Thyroid gland (tissue), 4 donors: ENCODE measurements around the gene KLLN. TPM values are rescaled to one million over a fixed set of nuclear protein-coding genes. Genes with fewer than 3 reads are reported as not detected.

ENCODE experiments used
- DNase-seq, 2 donors: peaks; one replicate each; pipeline ENCODE4 v3.0.0-alpha.2; 2019
- H3K27ac ChIP-seq, 3 donors: fragments of 200-600 bp; sonication (generic); 1 replicate in 2 of 3; 2 replicates in 1 of 3; pipeline ENCODE4 v1.5.1; 2016 to 2019; ENCODE audit warnings: mild to moderate bottlenecking in 1 of 3, moderate library complexity in 1 of 3
- H3K27me3 ChIP-seq: fragments of 200-600 bp; sonication (generic); one replicate; pipeline ENCODE4 v1.5.1; 2019
- H3K36me3 ChIP-seq, 2 donors: fragments of 200-600 bp; sonication (generic); one replicate each; pipeline ENCODE4 v1.5.1; 2016 to 2019
- H3K4me1 ChIP-seq, 2 donors: fragments of 200-600 bp; sonication (generic); one replicate each; pipeline ENCODE4 v1.5.1; 2017 to 2019
- H3K4me3 ChIP-seq, 3 donors: fragments of 200-600 bp; sonication (generic); replicated peaks in 1 of 3; 1 replicate in 2 of 3; 2 replicates in 1 of 3; pipeline ENCODE4 v1.5.1; 2016; ENCODE audit warnings: mild to moderate bottlenecking in 1 of 3
- H3K9me3 ChIP-seq: fragments of 200-600 bp; sonication (generic); one replicate; pipeline ENCODE4 v1.5.1; 2017
- POLR2A ChIP-seq, 2 donors: fragments of 450-650 bp; IDR thresholded peaks; one replicate each; pipeline ENCODE4 v1.6.1; 2017; ENCODE audit warnings: antibody characterized with exemption in 2 of 2, mild to moderate bottlenecking in 2 of 2, moderate library complexity in 1 of 2
- WGBS, 2 donors: methylation state at CpG; one replicate each; pipeline ENCODE4 v1.1.5; 2017; 5-methylcytosine and 5-hydroxymethylcytosine counted together
- intact Hi-C: fragments of 100-400 bp; cut with DNase I; formaldehyde crosslinking; loops from one replicate; pipeline ENCODE4 v1.15.1; 2023
- total RNA-seq, 4 donors: library from RNA; depleted of rRNA; stranded (reverse); fragments of >200 nt; gene quantifications; one replicate each; pipeline ENCODE4 v1.2.3, GENCODE V29; 2016
- TF ChIP-seq, protein P1 (sequence below), 6 experiments: fragments of 200-600 bp in 3 of 6; fragments of 450-650 bp in 3 of 6; sonication (generic) in 3 of 6; IDR thresholded peaks; one replicate each; pipeline ENCODE4 v1.5.1; 2016 to 2019; ENCODE audit warnings: antibody characterized with exemption in 6 of 6, mild to moderate bottlenecking in 2 of 6, inconsistent platforms in 1 of 6, moderate library complexity in 1 of 6

KLLN gene
- total RNA-seq, 4 donors from 2014 or later: 0.27 to 1.2 (median 0.54) TPM

DNA sequence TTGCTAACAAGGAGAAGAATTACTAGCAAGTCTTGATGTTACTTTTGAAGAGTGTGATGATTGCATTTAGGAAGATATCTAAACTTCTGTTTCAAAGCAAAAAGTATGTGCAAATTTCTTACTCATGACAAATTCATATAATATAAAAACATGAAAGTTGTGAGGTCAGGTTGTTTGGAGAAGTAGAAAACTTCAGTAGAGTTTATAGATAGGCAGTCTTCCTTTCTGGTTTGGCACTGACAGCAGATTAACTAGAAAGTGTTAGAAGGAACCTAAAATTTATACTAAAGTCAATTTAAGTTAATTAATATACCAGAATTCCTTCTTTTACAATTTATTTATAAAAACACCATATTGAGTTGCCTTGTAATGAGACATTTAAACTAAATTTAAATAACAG lies 17.0 kb upstream of the KLLN start:
- Histone ChIP-seq H3K36me3 (no peaks in the 10 kb centered on the region), H3K4me3 (no peak overlapping the region), H3K4me1 (peaks cover 9 to 25% of the 10 kb centered on the region in 2 donors), H3K27ac (no peak overlapping the region), H3K9me3 (no peaks in the 10 kb centered on the region), H3K27me3 (no peaks in the 10 kb centered on the region)
- TF ChIP-seq, protein P1, sequence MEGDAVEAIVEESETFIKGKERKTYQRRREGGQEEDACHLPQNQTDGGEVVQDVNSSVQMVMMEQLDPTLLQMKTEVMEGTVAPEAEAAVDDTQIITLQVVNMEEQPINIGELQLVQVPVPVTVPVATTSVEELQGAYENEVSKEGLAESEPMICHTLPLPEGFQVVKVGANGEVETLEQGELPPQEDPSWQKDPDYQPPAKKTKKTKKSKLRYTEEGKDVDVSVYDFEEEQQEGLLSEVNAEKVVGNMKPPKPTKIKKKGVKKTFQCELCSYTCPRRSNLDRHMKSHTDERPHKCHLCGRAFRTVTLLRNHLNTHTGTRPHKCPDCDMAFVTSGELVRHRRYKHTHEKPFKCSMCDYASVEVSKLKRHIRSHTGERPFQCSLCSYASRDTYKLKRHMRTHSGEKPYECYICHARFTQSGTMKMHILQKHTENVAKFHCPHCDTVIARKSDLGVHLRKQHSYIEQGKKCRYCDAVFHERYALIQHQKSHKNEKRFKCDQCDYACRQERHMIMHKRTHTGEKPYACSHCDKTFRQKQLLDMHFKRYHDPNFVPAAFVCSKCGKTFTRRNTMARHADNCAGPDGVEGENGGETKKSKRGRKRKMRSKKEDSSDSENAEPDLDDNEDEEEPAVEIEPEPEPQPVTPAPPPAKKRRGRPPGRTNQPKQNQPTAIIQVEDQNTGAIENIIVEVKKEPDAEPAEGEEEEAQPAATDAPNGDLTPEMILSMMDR (IDR thresholded peaks at IDR 0.05): no peak
- TF ChIP-seq POLR2A (IDR thresholded peaks at IDR 0.05): no peak
- intact Hi-C loops: no loop called here
- no peak for DNase-seq

DNA sequence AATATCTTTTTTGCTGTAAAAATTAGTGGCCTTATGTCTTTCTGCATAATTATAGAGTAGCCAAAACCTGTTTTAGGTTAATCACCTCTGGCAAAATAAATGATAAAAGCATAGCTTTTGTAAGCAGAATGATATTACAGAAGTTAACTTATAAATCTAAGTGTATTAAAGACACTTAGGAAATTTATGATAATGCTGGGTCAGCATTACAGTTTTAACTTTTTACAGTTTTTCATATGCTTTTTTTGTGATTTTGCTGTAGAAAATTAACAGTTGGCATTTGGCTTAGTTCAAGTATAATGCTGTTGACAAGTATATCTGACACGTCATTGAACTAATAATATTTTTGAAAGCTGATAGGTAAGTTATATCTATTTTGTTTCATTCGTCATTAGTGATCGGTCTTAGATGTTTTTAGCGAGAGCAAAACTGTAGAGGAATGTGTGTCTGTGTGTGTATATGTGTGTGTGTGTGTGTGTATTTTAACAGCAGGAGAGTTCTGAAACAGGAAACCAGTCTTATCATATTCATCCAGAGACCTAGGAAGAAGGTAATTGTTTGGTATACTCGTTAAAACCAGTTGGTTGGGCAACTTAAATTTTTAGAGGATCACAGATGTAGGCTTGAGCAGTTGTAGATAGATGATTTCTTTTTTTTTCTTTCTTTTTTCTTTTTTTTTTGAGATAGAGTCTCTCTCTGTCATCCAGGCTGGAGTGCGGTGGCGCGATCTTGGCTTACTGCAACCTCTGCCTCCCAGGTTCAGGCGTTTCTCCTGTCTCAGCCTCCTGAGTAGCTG lies 15.5 kb upstream of the KLLN start:
- H3K9me3 ChIP-seq: no peaks in the 10 kb centered on the region
- H3K27me3 ChIP-seq: no peaks in the 10 kb centered on the region
- H3K4me3 ChIP-seq: no peak overlapping the region
- peaks cover 22 to 29% of the 10 kb centered on the region in 2 donors for H3K4me1 ChIP-seq
- intact Hi-C loops: no loop called here
- DNase-seq: no peak
- TF ChIP-seq, protein P1 (IDR thresholded peaks at IDR 0.05): no peak
- no peak for TF ChIP-seq POLR2A (IDR thresholded peaks at IDR 0.05)
- no peak overlapping the region for H3K27ac ChIP-seq
- WGBS, 2 donors: 91% methylated on average over 9 of the region's 9 CpGs
- H3K36me3 ChIP-seq: no peaks in the 10 kb centered on the region

DNA sequence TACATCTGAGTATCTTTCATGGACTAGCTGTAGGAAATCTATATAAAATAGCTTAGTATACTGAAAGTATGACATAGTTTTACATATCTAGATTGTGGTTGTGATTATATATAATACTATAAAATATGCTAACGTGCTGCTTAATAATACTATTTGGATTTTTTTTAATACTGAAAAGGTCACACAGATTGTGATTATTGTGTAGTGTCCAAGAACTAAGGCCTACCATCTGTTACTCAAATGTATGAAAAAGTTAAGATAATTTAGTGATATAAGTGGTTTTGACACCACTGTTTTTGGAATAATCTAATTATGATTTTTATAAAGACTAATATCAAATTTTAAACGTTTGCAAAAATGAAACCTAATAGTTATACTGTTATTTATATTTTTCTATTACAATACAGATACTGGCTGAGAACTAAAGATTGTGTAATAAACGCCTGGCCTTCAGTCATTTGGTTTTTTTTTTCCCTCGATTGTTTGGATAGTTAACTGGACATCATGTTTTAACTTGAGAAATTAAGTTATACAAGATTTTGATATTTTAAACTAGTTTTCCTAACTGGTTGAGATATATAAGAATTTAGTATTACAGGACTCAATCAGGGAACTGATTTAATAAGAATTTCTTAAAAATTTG lies 12.7 kb upstream of the KLLN start:
- Histone ChIP-seq H3K9me3 (no peaks in the 10 kb centered on the region), H3K4me1 (peaks cover 32 to 40% of the 10 kb centered on the region in 2 donors), H3K36me3 (peaks cover 0 to 2% of the 10 kb centered on the region in 2 donors), H3K27ac (no peak overlapping the region), H3K4me3 (no peak overlapping the region), H3K27me3 (no peaks in the 10 kb centered on the region)
- 60 to 66% methylated on average over 4 of the region's 4 CpGs for WGBS, 2 donors
- no peak for DNase-seq
- intact Hi-C loops: no loop called here
- TF ChIP-seq POLR2A (IDR thresholded peaks at IDR 0.05): no peak
- TF ChIP-seq, protein P1 (IDR thresholded peaks at IDR 0.05): no peak

DNA sequence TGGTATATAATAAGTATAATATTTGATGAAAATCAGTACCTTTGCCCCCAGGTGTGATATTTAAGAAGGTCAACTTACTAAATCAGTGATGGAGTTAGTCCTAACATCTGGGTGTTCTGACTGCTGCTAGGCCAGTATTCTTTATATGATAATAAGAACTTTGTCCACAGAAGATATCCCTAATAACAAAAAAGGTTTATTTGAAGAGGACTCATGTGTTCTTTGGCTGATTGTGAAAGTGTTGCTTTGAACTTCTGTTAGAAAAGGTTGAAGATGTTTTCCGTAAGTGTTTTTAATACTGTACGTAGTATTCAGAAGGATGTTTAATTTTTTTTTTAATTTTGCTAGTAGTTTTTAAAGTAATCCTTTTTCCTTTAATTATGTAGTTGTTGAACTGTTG lies 10.3 kb upstream of the KLLN start:
- Histone ChIP-seq H3K27ac (peak overlapping the region in 1 of 3 donors; percentile 6), H3K27me3 (no peaks in the 10 kb centered on the region), H3K9me3 (no peaks in the 10 kb centered on the region), H3K4me1 (peaks cover 35 to 47% of the 10 kb centered on the region in 2 donors), H3K4me3 (no peak overlapping the region), H3K36me3 (peaks cover 0 to 2% of the 10 kb centered on the region in 2 donors)
- DNase-seq: no peak
- intact Hi-C loops: no loop called here
- WGBS, 2 donors: 79 to 85% methylated on average over 2 of the region's 2 CpGs
- no peak for TF ChIP-seq POLR2A (IDR thresholded peaks at IDR 0.05)
- TF ChIP-seq, protein P1 (IDR thresholded peaks at IDR 0.05): no peak

DNA sequence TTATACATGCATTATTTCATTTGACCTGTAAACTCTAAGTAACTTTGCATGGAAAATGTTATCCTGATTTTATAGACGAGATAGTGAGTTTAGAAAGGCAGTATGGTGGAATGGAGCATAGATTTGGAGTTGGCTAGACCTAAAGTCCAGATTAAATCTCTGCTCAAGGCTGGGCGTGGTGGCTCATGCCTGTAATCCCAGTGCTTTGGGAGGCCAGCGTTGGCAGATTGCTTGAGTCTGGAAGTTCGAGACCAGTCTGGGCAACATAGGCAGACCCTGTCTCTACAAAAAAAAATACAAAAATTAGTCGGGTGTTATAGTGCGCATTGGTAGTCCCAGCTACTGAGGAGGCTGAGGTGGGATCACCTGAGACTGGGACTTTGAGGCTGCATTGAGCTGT lies 9.5 kb upstream of the KLLN start:
- DNase-seq: no peak
- TF ChIP-seq POLR2A (IDR thresholded peaks at IDR 0.05): no peak
- TF ChIP-seq, protein P1 (IDR thresholded peaks at IDR 0.05): no peak
- Histone ChIP-seq H3K9me3 (no peaks in the 10 kb centered on the region), H3K4me1 (peaks cover 39 to 52% of the 10 kb centered on the region in 2 donors), H3K27me3 (no peaks in the 10 kb centered on the region), H3K36me3 (peaks cover 0 to 2% of the 10 kb centered on the region in 2 donors), H3K27ac (no peak overlapping the region), H3K4me3 (no peak overlapping the region)
- 96% methylated on average over 6 of the region's 6 CpGs for WGBS, 2 donors
- intact Hi-C loops: no loop called here
